ENCODE results near the gene TMEM38A.
A peak's percentile ranks its signal among the peaks of the same experiment; 100 is the strongest.
"Not testable (repeated sequence)": the region's sequence is repeated elsewhere in the genome, so short reads cannot be mapped to it uniquely, and the experiment has no call there.

TMEM38A gene

GRCh38 chr19:16678498-16678897, 17.6 kb downstream of the TMEM38A start:
- DNase-seq, result no peak

- DNase-seq, result no peak
Observed at GRCh38 chr19:16679811-16680210, 18.9 kb downstream of the TMEM38A start.

- no peak for DNase-seq
Observed at GRCh38 chr19:16682539-16682938, 21.6 kb downstream of the TMEM38A start.

- no peak for DNase-seq
Observed at GRCh38 chr19:16684216-16684615, 23.3 kb downstream of the TMEM38A start.

- no peak for DNase-seq
Observed at GRCh38 chr19:16688084-16688483, 27.1 kb downstream of the TMEM38A start.

GRCh38 chr19:16698914-16699313, 38.0 kb downstream of the TMEM38A start:
- DNase-seq, result no peak

GRCh38 chr19:16702123-16702522, 41.2 kb downstream of the TMEM38A start:
- DNase-seq, result peak; percentile 44

GRCh38 chr19:16703677-16704076, 42.7 kb downstream of the TMEM38A start:
- no peak for DNase-seq

- DNase-seq, result not testable (repeated sequence)
Observed at GRCh38 chr19:16710870-16711269, 49.9 kb downstream of the TMEM38A start.

- not testable (repeated sequence) for DNase-seq
Observed at GRCh38 chr19:16712295-16712694, 51.4 kb downstream of the TMEM38A start.

- DNase-seq, result peak; percentile 58
Observed at GRCh38 chr19:16714702-16715287, 53.9 kb downstream of the TMEM38A start.

- DNase-seq, result no peak
Observed at GRCh38 chr19:16715611-16716010, 54.7 kb downstream of the TMEM38A start.

- DNase-seq, result no peak
Observed at GRCh38 chr19:16721051-16721450, 60.1 kb downstream of the TMEM38A start.

- no peak for DNase-seq
Observed at GRCh38 chr19:16722591-16722990, 61.7 kb downstream of the TMEM38A start.

GRCh38 chr19:16726916-16727315, 66.0 kb downstream of the TMEM38A start:
- no peak for DNase-seq

- not testable (repeated sequence) for DNase-seq
Observed at GRCh38 chr19:16735650-16736266, 74.8 kb downstream of the TMEM38A start.

- DNase-seq, result no peak
Observed at GRCh38 chr19:16736709-16737108, 75.8 kb downstream of the TMEM38A start.

GRCh38 chr19:16737911-16738310, 77.0 kb downstream of the TMEM38A start:
- DNase-seq, result no peak

- DNase-seq, result no peak
Observed at GRCh38 chr19:16739546-16739945, 78.6 kb downstream of the TMEM38A start.

Data from right forelimb (tissue), 1 donor.